Ramos (cell line): ENCODE data around the gene KRTAP10-7.
"Not testable (repeated sequence)": the region's sequence is repeated elsewhere in the genome, so short reads cannot be mapped to it uniquely, and the experiment has no call there.

Experiments used
- in situ Hi-C: fragments of 300-500 bp; cut with MboI; formaldehyde crosslinking; loops from one replicate; pipeline ENCODE4 v1.14.3; 2022; ENCODE audit warnings: low sequenced_read_pairs; ENCODE audit not compliant: unreplicated experiment

KRTAP10-7 gene, protein sequence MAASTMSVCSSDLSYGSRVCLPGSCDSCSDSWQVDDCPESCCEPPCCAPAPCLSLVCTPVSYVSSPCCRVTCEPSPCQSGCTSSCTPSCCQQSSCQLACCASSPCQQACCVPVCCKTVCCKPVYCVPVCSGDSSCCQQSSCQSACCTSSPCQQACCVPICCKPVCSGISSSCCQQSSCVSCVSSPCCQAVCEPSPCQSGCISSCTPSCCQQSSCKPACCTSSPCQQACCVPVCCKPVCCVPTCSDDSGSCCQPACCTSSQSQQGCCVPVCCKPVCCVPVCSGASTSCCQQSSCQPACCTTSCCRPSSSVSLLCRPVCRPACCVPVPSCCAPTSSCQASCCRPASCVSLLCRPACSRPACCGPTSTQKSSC

DNA sequence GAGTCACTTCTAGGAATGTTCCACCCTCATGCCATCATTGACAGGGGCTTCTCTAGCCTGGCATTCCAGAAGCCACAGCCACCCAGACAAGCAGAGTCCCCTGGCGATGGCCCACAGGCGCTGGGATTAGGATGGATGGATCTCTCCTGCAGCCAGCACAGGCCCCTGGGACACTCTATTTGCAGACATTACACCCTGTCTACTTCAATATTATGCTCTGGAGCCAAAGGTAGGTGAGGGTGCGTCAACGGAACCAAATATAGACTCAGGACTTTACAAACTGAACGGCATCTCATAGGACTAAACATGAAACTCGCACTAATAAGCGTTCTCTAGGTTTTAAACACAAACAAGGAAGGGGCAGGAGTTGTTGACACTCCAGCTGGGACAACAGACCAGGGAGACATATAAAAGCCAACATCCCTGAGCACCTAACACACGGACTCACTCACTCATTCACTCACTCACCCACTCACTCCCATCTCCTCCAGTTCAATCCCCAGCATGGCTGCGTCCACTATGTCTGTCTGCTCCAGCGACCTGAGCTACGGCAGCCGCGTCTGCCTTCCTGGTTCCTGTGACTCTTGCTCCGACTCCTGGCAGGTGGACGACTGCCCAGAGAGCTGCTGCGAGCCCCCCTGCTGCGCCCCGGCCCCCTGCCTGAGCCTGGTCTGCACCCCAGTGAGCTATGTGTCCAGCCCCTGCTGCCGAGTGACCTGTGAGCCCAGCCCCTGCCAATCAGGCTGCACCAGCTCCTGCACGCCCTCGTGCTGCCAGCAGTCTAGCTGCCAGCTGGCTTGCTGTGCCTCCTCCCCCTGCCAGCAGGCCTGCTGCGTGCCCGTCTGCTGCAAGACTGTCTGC is at the start of gene KRTAP10-7:
Gene KRTAP10-7 (plus strand): TSS at position 480 of the 861 bp plus-strand sequence. CDS start 25 bp downstream, at position 505.
- in situ Hi-C loops, result not testable (repeated sequence)

DNA sequence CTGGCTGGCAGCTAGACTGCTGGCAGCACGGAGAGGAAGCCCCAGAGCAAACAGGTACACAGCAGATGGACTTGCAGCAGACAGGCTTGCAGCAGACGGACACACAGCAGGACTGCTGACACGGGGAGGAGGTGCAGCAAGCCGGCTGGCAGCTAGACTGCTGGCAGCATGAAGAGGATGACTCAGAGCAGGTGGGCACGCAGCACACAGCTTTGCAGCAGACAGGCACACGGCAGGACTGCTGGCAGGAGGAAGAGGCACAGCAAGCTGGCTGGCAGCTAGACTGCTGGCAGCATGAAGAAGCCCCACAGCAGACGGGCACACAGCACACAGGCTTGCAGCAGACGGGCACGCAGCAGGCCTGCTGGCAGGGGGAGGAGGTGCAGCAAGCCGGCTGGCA is 49.6 kb upstream of the KRTAP10-7 start:
- in situ Hi-C loops, result no loop called here

DNA sequence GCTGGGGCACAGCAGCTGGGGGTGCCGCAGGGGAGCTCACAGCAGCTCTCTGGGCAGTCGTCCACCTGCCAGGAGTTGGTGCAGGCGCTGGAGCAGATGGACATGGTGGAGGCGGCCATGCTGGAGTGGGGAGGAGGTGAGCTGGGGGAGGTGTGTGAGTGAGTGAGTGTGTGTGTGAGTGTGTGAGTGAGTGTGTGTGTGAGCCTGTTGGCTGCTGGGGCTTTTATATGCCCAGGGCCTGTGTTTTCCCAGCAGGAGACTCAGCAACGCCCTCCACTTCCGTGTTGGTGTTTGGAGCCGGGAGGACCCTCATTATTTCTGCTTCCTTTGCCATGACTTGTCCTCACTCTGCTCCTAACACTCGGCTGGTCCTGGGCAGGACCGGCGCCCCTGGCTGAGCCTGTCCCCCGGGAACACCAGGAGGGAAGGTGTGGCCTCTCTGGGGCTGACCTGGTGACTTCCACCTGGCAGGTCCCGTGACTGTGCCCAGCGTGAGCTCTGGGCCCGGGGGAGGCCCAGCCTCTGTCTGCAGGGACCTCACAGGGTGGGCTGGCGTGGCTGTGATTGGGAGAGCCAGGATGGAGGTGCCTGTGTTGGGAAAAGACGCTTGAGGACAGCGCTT is 48.9 kb upstream of the KRTAP10-7 start, which contains the start of gene KRTAP10-2:
Gene KRTAP10-2 (minus strand): TSS at position 166 of the 622 bp plus-strand sequence. CDS start 47 bp downstream, at position 119.
- in situ Hi-C loops, result no loop called here

DNA sequence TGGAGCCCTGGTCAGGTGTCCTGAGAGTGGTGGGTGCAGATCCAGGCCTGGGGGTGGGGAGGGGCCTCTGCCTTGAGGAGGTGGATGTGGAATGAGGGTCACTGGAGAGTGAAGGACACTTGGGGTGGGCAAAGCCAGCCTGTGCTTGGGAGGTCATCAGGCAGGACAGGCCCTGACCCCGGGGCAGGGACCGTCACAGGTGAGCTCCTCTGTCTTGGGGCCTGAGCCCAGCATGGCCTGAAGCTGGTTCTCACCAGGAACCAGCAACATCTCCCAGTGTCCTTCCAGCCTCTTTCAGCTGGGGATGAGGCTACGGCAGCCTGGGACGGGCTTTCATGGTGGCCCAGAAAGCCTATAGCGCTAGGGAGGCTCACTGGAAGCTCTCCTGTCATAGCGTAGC is 48.3 kb upstream of the KRTAP10-7 start:
- in situ Hi-C loops, result no loop called here

DNA sequence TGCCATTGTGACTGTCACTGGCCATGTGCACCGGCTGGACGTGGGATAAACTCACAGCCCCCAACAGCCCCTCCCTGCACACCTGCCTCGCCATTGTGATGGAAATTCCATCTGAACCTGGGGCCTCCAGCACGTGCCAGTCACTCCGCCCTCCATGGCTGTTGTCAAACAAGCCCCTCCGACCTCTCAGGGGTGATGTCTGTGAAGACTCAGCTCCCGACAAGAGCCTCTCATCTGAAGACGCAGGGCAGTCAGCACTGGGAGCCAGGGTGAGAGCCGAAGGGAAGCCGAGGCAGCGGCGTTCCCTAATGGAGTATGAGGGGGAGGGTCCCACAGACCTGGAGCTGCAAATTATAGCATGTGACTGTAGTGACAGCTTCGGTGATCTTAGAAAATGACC is 47.7 kb upstream of the KRTAP10-7 start:
- in situ Hi-C loops, result no loop called here

DNA sequence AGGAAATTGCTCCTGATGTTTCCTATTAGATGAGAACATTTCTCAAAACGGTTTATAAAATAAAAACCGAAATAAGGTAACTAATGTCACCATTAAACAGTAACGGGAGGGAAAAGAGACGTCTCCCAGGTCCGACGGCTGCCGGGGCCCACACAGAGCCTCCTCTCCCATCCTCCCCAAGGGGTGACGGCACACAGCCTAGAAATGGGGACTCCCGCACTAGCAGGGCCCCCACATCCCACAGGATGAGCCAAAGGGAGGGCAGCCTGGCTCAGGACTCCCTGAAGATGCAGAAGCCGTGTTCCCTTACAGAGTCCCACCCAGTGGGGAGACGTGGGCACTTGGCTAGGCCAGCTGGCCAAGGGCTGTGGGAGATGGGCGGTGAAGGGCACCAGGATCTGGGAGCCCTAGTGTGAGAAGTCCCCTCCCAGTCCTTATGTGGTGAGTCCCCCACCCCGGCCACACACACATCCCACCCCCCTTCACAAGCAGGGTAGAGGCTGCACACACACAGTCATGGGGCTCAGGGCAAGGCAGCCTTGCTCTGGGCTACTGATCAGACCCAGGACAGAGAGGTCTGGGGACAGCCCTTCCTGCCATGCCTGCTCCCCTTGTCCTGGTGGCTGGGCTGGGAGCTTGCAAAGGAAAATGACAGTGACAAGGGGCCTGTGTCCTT is 45.1 kb upstream of the KRTAP10-7 start:
- in situ Hi-C loops, result no loop called here

DNA sequence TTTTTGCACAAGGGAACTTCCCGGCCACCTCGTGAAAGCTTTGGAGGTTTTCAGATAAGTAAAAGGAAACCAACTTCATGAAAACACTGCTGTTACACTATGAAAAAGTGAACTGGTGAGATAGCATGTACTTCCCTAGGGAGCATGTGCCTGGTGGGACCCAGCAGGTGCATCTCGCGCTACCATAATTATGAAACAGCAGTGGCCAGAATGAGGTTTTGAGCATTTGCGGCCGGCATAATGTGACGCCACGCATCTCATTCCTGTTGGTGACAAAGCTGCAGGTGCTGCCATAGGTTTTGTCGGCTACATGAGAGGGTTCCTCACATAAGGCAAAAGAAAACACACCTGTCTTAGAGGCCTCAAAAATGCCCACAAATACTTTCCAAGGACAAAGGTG is 43.5 kb upstream of the KRTAP10-7 start:
- in situ Hi-C loops, result no loop called here

DNA sequence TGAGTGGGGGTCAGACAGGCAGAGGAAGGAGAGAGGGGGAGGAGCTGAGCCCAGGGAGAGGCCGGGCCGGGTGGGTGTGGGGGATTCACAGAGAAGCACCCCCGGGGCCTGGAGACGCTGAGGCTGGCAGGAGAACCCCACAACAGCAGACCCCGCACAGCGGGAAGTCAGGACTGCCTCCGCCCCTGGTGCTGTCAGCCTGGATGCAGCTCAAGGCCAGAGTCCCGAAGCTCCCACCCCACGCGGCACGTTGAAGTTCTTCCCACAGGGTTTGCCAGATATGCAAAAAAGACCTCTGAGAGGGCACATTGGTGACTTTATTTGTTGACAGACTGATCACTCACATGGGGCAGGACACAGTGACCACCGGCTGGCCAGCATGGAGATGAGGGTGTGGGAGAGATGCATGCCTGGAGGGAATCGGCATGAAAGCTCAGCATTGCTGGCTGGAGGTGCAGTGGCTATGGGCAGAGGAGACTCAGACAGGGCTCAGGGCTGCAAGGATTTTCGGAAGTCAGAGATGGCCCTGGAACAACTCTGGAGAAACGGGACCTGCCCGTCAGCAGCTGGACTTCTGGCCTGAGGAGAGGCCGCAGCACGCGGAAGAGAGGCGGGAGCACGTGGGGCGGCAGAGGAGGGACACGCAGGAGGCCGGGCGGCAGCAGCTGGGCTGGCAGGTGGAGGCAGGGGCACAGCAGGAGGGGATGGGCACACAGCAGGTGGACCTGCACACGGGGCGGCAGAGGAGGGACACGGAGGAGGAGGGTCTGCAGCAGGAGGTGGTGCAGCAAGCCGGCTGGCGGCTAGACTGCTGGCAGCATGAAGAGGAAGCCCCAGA is 42.7 kb upstream of the KRTAP10-7 start:
- in situ Hi-C loops, result no loop called here

DNA sequence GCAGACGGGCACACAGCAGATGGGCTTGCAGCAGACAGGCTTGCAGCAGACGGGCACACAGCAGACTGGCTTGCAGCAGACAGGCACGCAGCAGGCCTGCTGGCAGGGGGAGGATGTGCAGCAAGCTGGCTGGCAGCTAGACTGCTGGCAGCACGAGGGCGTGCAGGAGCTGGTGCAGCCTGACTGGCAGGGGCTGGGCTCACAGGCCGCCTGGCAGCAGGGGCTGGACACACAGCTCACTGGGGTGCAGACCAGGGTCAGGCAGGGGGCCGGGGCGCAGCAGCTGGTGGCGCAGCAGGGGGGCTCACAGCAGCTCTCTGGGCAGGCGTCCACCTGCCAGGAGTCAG is 42.1 kb upstream of the KRTAP10-7 start:
- in situ Hi-C loops, result not testable (repeated sequence)

DNA sequence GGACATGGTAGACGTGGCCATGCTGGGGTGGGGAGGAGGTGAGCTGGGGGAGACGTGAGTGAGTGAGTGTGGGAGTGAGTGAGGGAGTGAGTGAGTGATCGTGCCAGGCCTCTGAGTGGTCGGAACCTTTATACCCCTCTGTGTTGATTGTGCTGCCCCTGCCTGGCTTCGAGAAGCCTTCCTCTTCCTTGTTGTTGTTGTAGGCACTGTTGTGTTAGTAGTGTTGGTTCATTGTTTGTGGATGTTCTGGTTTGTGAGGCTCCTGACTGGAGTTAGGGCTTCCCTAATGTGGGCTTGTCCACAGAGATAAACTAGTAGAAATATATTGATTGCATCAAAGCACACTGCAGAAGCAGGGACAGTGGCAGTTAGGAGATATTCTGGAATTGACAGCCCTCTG is 41.7 kb upstream of the KRTAP10-7 start, which contains the start of gene KRTAP10-3:
Gene KRTAP10-3 (minus strand): TSS at position 101 of the 400 bp plus-strand sequence. CDS start 80 bp downstream, at position 21.
- in situ Hi-C loops, result no loop called here

DNA sequence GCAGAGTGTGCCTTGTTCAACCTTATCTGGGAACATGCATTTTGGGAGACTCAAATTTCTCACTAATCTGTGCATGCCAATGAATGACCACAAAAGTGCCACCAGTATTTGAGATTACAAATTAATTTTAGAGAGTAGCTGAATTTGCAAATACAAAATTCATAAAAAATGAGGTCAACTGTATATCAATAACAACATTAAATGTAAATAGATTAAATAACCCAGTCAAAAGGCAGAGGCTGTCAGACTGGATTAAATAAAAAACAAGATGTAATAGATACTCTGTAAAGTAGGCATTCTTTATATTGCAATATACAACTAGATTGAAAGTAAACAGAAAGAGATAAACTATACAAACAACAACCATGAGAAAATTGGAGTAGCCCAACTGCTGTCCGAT is 36.3 kb upstream of the KRTAP10-7 start:
- in situ Hi-C loops, result no loop called here

DNA sequence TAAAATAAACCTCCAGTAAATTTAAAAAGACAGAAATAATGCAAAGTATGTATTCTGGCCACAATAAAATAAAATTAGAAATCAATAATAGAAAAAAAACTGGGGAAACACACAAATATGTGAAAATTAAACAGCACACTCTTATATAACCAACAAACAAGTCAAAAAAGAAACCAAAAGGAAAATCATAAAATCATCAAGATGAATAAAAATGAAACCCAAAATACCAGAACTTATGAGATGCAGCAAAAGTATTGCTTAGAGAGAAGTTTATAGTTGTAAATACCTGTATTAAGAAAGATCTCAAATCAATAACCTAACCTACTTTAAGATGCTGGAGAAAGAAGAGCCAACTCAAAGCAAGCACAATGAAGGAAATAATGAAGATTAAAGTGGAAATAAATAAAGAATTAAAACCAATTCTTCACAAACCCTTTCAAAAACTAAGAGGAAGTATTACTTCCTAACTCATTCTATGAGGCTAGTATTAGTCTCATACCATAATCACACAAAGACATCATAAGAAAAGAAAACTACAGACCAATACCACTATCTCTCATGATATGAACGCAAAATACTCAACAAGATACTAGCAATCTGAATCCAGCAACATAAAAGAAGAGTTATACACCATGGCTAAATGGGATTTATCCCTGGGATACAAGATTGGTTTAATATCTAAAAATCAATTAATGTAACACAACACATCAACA is 35.4 kb upstream of the KRTAP10-7 start:
- in situ Hi-C loops, result no loop called here

DNA sequence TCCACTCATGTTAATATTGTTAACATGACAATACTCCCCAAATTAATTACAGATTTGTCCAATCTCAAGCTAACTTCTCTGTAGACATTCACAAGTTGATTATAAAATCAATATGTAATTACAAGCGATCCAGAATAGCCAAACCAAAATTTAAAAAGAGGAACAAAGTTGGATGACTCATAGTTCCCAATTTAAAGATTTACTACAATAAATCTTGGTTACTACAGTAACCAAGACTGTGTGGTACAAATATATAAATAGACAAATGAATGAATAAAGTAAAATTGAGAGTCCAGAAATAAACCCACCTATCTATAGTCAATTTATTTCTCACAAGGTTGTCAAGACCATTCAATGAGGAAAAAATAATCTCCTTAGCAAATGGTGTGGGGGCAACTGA is 34.0 kb upstream of the KRTAP10-7 start:
- in situ Hi-C loops, result no loop called here

DNA sequence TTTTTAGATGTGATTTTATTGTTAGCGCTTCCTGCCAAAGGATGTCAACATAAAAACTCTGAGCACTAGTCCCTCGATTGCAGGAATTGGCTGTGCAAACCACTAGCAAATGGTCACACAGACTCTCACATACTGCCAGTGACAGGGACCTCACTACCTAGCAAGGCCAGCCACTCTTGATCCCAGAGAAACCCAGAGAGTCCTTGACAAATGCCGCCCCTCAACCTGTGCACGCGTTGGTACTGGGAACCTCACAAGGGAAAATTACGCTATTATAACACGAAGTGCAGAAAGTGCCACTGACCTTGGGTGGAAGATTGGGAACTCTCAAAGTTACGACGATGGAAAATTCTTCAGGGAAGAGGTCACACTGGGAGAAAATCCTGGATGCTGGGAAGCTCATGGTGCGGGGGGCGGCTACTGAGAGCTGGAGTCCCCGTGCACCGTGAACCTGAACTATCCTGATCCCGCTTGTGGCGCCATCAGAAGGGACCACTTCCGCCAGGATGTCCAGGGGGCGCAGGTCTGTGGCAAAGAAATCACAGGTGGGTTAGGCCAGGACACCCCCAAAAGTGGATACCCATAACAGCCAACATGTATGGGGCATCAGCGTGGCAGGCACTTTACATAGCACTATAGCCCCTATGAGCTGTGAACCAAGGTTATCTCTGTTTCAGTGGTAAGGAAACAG is 32.8 kb upstream of the KRTAP10-7 start:
- in situ Hi-C loops, result no loop called here

DNA sequence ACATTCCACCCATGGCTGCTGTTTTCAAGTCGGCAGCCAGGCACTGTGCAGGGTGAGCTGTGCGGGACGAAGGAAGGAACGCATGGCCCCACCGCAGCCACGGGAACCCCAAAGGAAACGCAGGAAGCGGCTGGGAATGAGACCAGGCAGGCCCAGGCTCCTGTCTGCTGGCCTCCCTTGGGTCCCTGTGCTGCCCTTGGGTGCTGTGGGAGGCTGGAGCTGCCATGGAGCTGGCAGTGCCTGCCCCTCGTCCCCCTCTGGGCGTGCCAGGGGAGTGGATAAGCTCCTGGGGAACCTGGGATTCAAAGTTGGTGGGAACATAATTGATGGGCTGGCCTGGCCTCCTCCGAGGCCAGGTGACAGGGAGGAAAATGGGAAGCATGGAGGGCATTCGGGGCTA is 32.1 kb upstream of the KRTAP10-7 start:
- in situ Hi-C loops, result no loop called here

DNA sequence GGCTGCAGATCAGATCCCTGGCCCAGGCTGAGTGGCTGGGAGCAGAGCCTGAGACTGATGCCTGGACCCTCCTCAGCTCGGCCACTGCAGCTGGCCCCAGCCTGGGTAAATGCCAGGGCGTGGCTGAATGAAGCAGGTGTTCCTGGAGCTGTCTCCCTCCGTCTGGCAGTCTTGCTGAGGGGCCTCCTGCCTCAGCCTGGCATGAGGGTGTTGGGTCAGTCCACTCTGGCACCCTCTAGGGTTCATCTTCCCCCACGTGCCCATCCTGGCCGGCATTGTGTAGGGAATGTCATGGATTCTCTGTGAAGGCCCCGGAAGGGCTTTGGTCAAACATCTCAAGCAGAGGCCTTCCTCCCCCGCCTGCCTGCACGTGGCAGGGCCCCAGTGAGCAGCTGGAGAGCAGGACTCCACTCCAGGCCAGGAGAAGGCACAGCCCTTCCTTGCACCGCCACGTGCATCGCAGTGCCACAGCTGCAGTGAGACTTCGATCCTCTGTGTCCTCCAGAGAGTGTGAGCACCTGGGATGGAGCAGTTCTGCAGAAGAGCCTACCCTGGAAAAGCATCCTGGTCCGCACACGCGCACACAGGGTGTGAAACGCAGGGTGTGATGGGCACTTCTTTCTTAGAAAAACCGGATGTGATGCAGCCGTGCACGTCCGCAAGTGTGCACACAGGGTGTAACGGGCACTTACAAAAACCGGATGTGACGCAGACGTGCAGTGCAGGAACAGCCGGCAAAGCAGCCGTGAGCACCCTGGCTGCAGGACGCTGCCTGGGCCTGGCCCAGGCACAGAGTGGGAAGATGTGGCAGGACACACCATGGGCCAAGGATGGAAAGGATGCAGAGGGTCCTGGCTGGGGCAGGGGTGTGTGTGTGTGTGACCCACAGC is 31.5 kb upstream of the KRTAP10-7 start:
- in situ Hi-C loops, result no loop called here

DNA sequence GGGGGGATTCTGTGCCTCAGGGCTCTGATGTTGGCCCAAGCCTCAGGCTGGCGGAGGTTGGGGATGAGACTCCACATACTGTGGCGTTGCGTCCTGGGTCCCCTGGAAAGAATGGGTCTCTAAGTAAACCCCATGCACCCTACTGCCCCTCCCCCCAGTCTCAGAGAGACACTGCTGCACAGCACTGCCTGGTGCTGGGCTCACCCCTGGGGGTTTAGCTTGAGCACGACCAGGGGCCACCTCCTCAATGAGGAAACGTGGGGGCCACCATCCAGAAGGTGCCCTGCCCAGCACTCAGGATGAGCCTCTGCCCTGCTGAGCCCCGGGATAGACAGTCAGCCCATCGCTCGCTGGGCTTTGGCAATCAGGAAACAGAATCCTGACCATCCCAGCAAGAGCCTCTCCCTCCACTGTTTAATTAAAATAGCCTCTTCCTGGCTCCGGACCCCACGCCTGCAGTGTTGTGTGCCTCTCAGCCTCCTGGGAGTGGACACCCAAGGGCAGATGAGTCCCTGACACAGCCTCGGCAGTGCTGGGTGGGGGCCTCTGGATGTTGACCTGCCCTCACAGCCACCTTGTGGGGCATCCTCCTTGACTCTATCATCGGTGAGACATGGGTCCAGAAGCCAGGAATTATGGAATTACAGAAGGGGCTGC is 30.4 kb upstream of the KRTAP10-7 start:
- in situ Hi-C loops, result no loop called here
